ENCODE results near the gene TIMM21. TPM values are rescaled to one million over a fixed set of nuclear protein-coding genes. Genes with fewer than 3 reads are reported as not detected.
A peak's percentile ranks its signal among the peaks of the same experiment; 100 is the strongest.

The TIMM21 gene
- total and polyA plus RNA-seq, 9 of the 15 experiments (the other 6 are each of a cell fraction or from before 2014, with no cell fraction given) = 54.7 to 229 (median 83.3) TPM

DNA sequence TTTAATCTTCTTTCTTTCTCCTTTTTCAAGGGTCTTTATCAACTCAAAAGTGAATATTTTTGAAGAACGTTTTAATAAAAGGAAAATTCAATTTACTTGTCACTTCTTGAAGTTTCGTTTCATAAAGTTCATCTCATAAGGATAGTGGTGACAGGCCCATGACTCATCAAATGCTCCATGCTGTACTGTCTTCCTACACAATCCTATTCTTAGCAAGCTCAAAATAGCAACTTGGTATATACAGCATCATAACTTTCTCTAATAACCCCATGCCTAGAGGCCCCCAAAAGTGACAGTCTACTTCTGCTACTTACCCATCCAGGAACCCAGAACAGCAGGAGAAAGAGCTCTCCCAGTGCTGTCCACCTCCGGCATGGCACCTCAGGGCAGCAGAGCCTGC lies 8.4 kb upstream of the TIMM21 start (continued):
- TF ChIP-seq ARID4B (CRISPR knock-in tag; IDR thresholded peaks at IDR 0.05) (no peak), TSC22D4 (tag; IDR thresholded peaks at IDR 0.05) (no peak), TAF15 (IDR thresholded peaks at IDR 0.05; ENCODE audit: low read depth, low read length) (no peak), E2F8 (IDR thresholded peaks at IDR 0.05; ENCODE audit: low read depth, partially characterized antibody) (no peak), FOSL1 (tag; conservative IDR thresholded peaks at IDR 0.05) (peak; percentile 83), ZNF23 (CRISPR knock-in tag; IDR thresholded peaks at IDR 0.05) (no peak), SMARCE1 (IDR thresholded peaks at IDR 0.05) (no peak)
- TF ChIP-seq, protein P1, sequence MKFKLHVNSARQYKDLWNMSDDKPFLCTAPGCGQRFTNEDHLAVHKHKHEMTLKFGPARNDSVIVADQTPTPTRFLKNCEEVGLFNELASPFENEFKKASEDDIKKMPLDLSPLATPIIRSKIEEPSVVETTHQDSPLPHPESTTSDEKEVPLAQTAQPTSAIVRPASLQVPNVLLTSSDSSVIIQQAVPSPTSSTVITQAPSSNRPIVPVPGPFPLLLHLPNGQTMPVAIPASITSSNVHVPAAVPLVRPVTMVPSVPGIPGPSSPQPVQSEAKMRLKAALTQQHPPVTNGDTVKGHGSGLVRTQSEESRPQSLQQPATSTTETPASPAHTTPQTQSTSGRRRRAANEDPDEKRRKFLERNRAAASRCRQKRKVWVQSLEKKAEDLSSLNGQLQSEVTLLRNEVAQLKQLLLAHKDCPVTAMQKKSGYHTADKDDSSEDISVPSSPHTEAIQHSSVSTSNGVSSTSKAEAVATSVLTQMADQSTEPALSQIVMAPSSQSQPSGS (CRISPR knock-in tag; IDR thresholded peaks at IDR 0.05) = no peak

All from K562 (cell line).